Stomach (tissue), 9 donors: ENCODE data around the gene INSC. TPM values are rescaled to one million over a fixed set of nuclear protein-coding genes. Genes with fewer than 3 reads are reported as not detected.

ENCODE experiments used
- DNase-seq, 2 donors: peaks; one replicate each; pipeline versions ENCODE4 v3.0.0 to v3.0.0-alpha.2; 2013 to 2019
- H3K27ac ChIP-seq, 5 donors: fragments of 200-600 bp in 4 of 5; sonication (generic) in 4 of 5; one replicate each; pipeline ENCODE4 v1.5.1; 2013 to 2019; ENCODE audit warnings: mild to moderate bottlenecking in 1 of 5, moderate library complexity in 1 of 5
- H3K27me3 ChIP-seq, 3 donors: fragments of 200-600 bp; sonication (generic); one replicate each; pipeline ENCODE4 v1.5.1; 2017 to 2019; ENCODE audit warnings: mixed run types in 1 of 3
- H3K36me3 ChIP-seq, 4 donors: fragments of 200-600 bp; sonication (generic); 1 replicate in 3 of 4; 2 replicates in 1 of 4; pipeline ENCODE4 v1.5.1; 2016 to 2019
- H3K4me1 ChIP-seq, 4 donors: fragments of 200-600 bp; sonication (generic); one replicate each; pipeline ENCODE4 v1.5.1; 2016 to 2019
- H3K4me3 ChIP-seq, 4 donors: fragments of 200-600 bp; sonication (generic) in 3 of 4; one replicate each; pipeline ENCODE4 v1.5.1; 2016 to 2019; ENCODE audit warnings: mild to moderate bottlenecking in 1 of 4
- H3K9me3 ChIP-seq, 4 donors: fragments of 200-600 bp; sonication (generic); one replicate each; pipeline ENCODE4 v1.5.1; 2016 to 2019
- EP300 ChIP-seq: sonication (generic); formaldehyde crosslinking; IDR thresholded peaks from one replicate; pipeline ENCODE4 v1.6.1; 2017; ENCODE audit warnings: antibody characterized with exemption
- POLR2A ChIP-seq, 4 donors: fragments of 450-650 bp; IDR thresholded peaks; one replicate each; pipeline ENCODE4 v1.6.1; 2016; ENCODE audit warnings: antibody characterized with exemption in 4 of 4, control low read depth in 2 of 4, mild to moderate bottlenecking in 1 of 4, moderate library complexity in 1 of 4
- POLR2AphosphoS5 ChIP-seq, 3 donors: sonication (generic); formaldehyde crosslinking; IDR thresholded peaks; one replicate each; pipeline ENCODE4 v1.6.1; 2016; ENCODE audit warnings: antibody characterized with exemption in 3 of 3
- WGBS, 5 donors: extraction: QIAGEN DNeasy Blood & Tissue Kit in 3 of 5; methylation state at CpG; one replicate each; pipeline versions ENCODE4 v1.1.5 to v1.1.7; 2013 to 2018; 5-methylcytosine and 5-hydroxymethylcytosine counted together
- intact Hi-C: fragments of 100-400 bp; cut with DNase I; formaldehyde crosslinking; loops from one replicate; pipeline ENCODE4 v1.15.1; 2023; ENCODE audit warnings: low total_unique reads
- polyA plus RNA-seq, 3 donors: library from polyadenylated mRNA; stranded (reverse); fragments of 200-250 nt; gene quantifications; one replicate each; pipeline ENCODE4 v1.2.3, GENCODE V29; 2013
- total RNA-seq, 5 donors: library from RNA; depleted of rRNA; stranded (reverse); fragments of >200 nt; gene quantifications; one replicate each; pipeline versions ENCODE4 v1.1.0 to v1.2.3, GENCODE V29; 2014 to 2016
- TF ChIP-seq, protein P1 (sequence below), 7 experiments: fragments of 450-650 bp in 4 of 7; fragments of 200-600 bp in 3 of 7; sonication (generic) in 3 of 7; IDR thresholded peaks; one replicate each; pipeline ENCODE4 v1.5.1; 2016 to 2019; ENCODE audit warnings: antibody characterized with exemption in 7 of 7, control low read depth in 2 of 7, mild to moderate bottlenecking in 1 of 7
- donor health status: healthy with polysubstance abuse.
- donor health status: Bipolar disorder and iron deficiency.
- donor health status: healthy.

The INSC gene
- total and polyA plus RNA-seq, 8 donors, result 0.75 to 23.2 (median 2.9) TPM; not detected in 1

DNA sequence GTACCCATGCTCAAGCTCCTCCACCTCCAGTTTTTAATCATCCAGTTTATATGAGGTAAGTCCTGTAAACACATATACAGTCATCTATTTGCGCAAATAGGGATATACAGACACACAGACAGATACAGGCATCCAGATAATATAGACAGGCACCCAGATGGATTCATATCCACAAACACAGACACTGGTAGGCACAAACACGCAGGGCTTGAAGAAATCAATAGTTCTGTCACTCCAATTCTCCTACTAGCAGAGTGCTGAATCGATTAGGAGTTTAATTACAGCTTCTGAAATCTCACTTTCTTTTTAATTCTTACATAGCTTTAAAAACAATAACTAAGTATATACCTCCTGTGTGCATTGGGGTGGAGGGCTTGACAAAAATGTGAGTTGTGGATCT, 56.0 kb downstream of the INSC start:
- H3K27ac ChIP-seq, result no peak overlapping the region
- H3K4me3 ChIP-seq, result no peak overlapping the region
- TF ChIP-seq EP300, result no peak
- no peak for TF ChIP-seq POLR2AphosphoS5 (IDR thresholded peaks at IDR 0.05)
- no peak for TF ChIP-seq POLR2A (IDR thresholded peaks at IDR 0.05)
- DNase-seq, result no peak
- 70 to 86% (median 83%) methylated on average over 3 of the region's 3 CpGs for WGBS, 5 donors
- H3K27me3 ChIP-seq, result no peaks in the 10 kb centered on the region
- no peaks in the 10 kb centered on the region for H3K9me3 ChIP-seq
- no peaks in the 10 kb centered on the region for H3K36me3 ChIP-seq
- H3K4me1 ChIP-seq, result peaks cover 0 to 2% (median 0%) of the 10 kb centered on the region in 4 donors
- intact Hi-C loops, result no loop called here

DNA sequence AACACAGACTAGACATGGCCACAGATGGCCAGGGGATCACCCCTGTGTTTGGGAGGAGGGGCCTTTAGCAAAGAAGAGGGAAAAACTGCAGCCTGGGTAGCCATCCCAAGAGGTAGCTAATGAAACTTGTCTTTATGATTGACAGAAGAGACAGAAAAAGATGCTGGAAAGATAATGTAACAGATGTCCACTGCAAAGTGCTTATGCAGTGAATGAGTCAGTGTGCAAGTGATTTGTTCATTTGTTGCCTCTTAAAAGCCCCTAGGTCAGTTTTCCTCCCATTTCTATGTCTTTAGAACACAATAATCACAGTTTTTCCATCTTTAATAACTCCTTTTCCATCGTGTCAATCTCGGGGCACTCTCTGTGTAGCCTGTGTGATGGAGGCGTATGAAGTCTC, 57.2 kb downstream of the INSC start:
- H3K27me3 ChIP-seq, result no peaks in the 10 kb centered on the region
- no peak for DNase-seq
- 91 to 95% (median 92%) methylated on average over 3 of the region's 3 CpGs for WGBS, 5 donors
- H3K27ac ChIP-seq, result no peak overlapping the region
- H3K36me3 ChIP-seq, result no peaks in the 10 kb centered on the region
- no peak overlapping the region for H3K4me3 ChIP-seq
- H3K4me1 ChIP-seq, result peaks cover 0 to 4% (median 0%) of the 10 kb centered on the region in 4 donors
- TF ChIP-seq EP300 (no peak), POLR2AphosphoS5 (IDR thresholded peaks at IDR 0.05) (no peak), POLR2A (IDR thresholded peaks at IDR 0.05) (no peak)
- TF ChIP-seq, protein P1, sequence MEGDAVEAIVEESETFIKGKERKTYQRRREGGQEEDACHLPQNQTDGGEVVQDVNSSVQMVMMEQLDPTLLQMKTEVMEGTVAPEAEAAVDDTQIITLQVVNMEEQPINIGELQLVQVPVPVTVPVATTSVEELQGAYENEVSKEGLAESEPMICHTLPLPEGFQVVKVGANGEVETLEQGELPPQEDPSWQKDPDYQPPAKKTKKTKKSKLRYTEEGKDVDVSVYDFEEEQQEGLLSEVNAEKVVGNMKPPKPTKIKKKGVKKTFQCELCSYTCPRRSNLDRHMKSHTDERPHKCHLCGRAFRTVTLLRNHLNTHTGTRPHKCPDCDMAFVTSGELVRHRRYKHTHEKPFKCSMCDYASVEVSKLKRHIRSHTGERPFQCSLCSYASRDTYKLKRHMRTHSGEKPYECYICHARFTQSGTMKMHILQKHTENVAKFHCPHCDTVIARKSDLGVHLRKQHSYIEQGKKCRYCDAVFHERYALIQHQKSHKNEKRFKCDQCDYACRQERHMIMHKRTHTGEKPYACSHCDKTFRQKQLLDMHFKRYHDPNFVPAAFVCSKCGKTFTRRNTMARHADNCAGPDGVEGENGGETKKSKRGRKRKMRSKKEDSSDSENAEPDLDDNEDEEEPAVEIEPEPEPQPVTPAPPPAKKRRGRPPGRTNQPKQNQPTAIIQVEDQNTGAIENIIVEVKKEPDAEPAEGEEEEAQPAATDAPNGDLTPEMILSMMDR (IDR thresholded peaks at IDR 0.05), result no peak
- H3K9me3 ChIP-seq, result no peaks in the 10 kb centered on the region
- intact Hi-C loops, result no loop called here

DNA sequence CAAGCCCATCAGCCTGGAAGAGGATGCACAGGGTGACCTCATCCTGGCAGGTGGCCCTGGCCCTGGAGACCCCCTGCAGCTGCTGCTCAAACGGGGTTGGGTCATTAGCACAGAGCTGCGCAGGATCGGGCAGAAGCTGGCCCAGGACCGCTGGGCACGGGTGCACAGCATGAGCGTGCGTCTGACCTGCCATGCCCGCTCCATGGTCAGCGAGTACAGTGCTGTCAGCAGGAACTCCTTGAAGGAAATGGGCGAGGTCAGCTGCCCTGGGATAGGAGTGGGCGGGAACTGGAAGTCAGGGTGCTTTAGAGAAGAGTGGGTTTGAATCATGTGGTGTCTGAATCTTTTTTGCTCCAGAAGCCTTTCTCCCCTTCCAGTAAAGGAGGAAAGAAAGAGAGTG, 61.1 kb downstream of the INSC start:
- H3K4me3 ChIP-seq, result no peak overlapping the region
- WGBS, 5 donors, result 66 to 84% (median 80%) methylated on average over 5 to 11 of the region's 11 CpGs
- no peak for TF ChIP-seq EP300
- TF ChIP-seq, protein P1 (IDR thresholded peaks at IDR 0.05), result no peak
- no peak for TF ChIP-seq POLR2A (IDR thresholded peaks at IDR 0.05)
- no peak for TF ChIP-seq POLR2AphosphoS5 (IDR thresholded peaks at IDR 0.05)
- H3K27ac ChIP-seq, result no peak overlapping the region
- no peak for DNase-seq
- H3K4me1 ChIP-seq, result peaks cover 0 to 11% (median 6%) of the 10 kb centered on the region in 4 donors
- intact Hi-C loops, result no loop called here
- no peaks in the 10 kb centered on the region for H3K9me3 ChIP-seq
- no peaks in the 10 kb centered on the region for H3K36me3 ChIP-seq
- H3K27me3 ChIP-seq, result no peaks in the 10 kb centered on the region

DNA sequence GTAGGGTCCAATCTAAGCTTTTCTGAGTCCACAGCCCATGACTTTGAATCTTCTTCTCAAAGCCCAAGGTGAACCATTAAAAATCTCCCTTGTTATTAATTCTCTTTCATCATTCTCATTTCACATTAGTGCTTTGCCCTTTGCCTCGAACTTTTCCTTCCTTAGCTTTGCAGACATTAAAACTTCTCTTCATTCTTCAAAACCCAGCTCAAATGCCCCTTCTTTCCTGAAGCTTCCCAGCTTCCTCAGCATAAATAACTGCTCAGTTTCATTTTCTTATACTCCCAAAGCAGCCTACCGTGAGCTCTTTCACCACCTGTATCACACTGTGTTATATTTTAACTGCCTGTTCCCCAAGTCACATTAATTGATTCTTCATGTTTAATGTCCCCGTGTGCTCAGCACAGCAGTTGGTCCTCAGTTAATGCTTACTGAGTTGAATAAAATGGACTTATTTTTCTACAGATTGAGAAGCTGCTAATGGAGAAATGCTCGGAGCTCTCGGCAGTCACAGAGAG, 62.0 kb downstream of the INSC start:
- WGBS, 5 donors, result 69 to 79% (median 73%) methylated on average over 5 of the region's 5 CpGs
- no peaks in the 10 kb centered on the region for H3K36me3 ChIP-seq
- peak overlapping the region in 1 of 5 donors; percentile 40 for H3K27ac ChIP-seq
- DNase-seq, result no peak
- H3K4me3 ChIP-seq, result no peak overlapping the region
- no peaks in the 10 kb centered on the region for H3K9me3 ChIP-seq
- H3K4me1 ChIP-seq, result peaks cover 0 to 11% (median 6%) of the 10 kb centered on the region in 4 donors
- intact Hi-C loops, result no loop called here
- TF ChIP-seq, protein P1 (IDR thresholded peaks at IDR 0.05), result no peak
- TF ChIP-seq POLR2AphosphoS5 (IDR thresholded peaks at IDR 0.05) (no peak), POLR2A (IDR thresholded peaks at IDR 0.05) (no peak), EP300 (no peak)
- no peaks in the 10 kb centered on the region for H3K27me3 ChIP-seq

DNA sequence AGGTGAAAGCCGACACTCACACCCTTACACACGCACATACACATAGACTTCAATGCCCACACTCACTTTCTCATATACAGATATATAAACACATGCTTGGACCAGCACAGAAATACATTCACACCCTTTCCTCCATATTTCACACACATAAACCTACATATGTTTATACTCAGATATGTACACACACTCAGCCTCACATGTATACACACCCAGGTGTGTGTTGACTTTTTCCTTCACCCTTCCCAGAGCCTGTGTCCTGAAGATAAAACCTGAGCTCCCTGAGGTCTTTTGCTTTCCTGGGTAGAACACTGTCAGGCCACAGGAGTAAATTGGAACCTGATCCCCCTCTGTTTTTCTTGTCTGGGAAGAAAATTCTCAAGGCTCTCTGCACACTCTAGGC, 62.8 kb downstream of the INSC start:
- no peak for DNase-seq
- Histone ChIP-seq H3K4me1 (peaks cover 0 to 11% (median 6%) of the 10 kb centered on the region in 4 donors), H3K9me3 (no peaks in the 10 kb centered on the region), H3K36me3 (no peaks in the 10 kb centered on the region), H3K27me3 (no peaks in the 10 kb centered on the region), H3K4me3 (no peak overlapping the region), H3K27ac (peak overlapping the region in 1 of 5 donors; percentile 52)
- TF ChIP-seq POLR2AphosphoS5 (IDR thresholded peaks at IDR 0.05) (no peak), EP300 (no peak), POLR2A (IDR thresholded peaks at IDR 0.05) (no peak)
- TF ChIP-seq, protein P1 (IDR thresholded peaks at IDR 0.05), result no peak
- WGBS, 5 donors, result 58 to 88% (median 79%) methylated on average over 2 of the region's 2 CpGs
- intact Hi-C loops, result no loop called here
